T-cell (primary cell): ENCODE measurements around the gene GPRC5C. TPM values are rescaled to one million over a fixed set of nuclear protein-coding genes. Genes with fewer than 3 reads are reported as not detected.
A peak's percentile ranks its signal among the peaks of the same experiment; 100 is the strongest.

Source experiments
- ATAC-seq, 4 experiments: fragments of 200-7000 bp in 3 of 4; fragments of 150-1000 bp in 1 of 4; cut with Tn5 transposase; replicated peaks in 1 of 4; 1 replicate in 3 of 4; 2 replicates in 1 of 4; pipeline ENCODE4 v1.10.0; 2021; ENCODE audit warnings: moderate library complexity in 3 of 4, mild to moderate bottlenecking in 2 of 4, moderate number of reproducible peaks in 1 of 4
- CTCF ChIA-PET, 2 donors: fragments of 300-600 bp; sonication (Branson Sonifier 250); formaldehyde crosslinking; loops; one replicate each; lab custom pipeline; 2022; ENCODE audit warnings: antibody characterized with exemption in 2 of 2; lab: Charles Lee
- POLR2A ChIA-PET, 2 donors: fragments of 300-600 bp; sonication (Branson Sonifier 250); formaldehyde crosslinking; loops; one replicate each; lab custom pipeline; 2022; ENCODE audit warnings: antibody characterized with exemption in 2 of 2; lab: Charles Lee
- DNase-seq, 35 experiments: peaks; one replicate each; pipeline versions ENCODE4 v3.0.0 to v3.0.0-alpha.2; 2013 to 2023
- H3K27ac ChIP-seq: one replicate; pipeline ENCODE4 v1.5.1; 2013; ENCODE audit warnings: low read length
- H3K27me3 ChIP-seq, 2 experiments: replicated peaks in 1 of 2; 1 replicate in 1 of 2; 2 replicates in 1 of 2; pipeline versions ENCODE4 v1.6.1 to v1.7.0; 2013; ENCODE audit warnings: low read length in 1 of 2, mixed read lengths in 1 of 2; ENCODE audit not compliant: control insufficient read depth in 2 of 2, insufficient read depth in 2 of 2; ENCODE audit errors: extremely low read depth in 1 of 2
- H3K36me3 ChIP-seq, 2 donors: 1 replicate in 1 of 2; 2 replicates in 1 of 2; pipeline versions ENCODE4 v1.6.1 to v1.7.0; 2013; ENCODE audit warnings: low read length in 1 of 2; ENCODE audit not compliant: control insufficient read depth in 2 of 2, insufficient read depth in 1 of 2; ENCODE audit errors: extremely low read depth in 1 of 2
- H3K4me1 ChIP-seq, 2 experiments: 1 replicate in 1 of 2; 2 replicates in 1 of 2; pipeline versions ENCODE4 v1.6.1 to v1.7.0; 2013; ENCODE audit warnings: low read length in 2 of 2, mixed read lengths in 1 of 2; ENCODE audit not compliant: insufficient read depth in 2 of 2, control insufficient read depth in 1 of 2; ENCODE audit errors: extremely low read depth in 1 of 2
- H3K4me3 ChIP-seq, 2 donors: 1 replicate in 1 of 2; 2 replicates in 1 of 2; pipeline versions ENCODE4 v1.5.1 to v1.7.0; 2013; ENCODE audit warnings: mild to moderate bottlenecking in 2 of 2, low read length in 1 of 2, moderate library complexity in 1 of 2; ENCODE audit not compliant: control insufficient read depth in 1 of 2; ENCODE audit errors: extremely low read depth in 1 of 2
- H3K9me3 ChIP-seq: 2 replicates; pipeline ENCODE4 v1.7.0; 2013
- H3K27ac Mint-ChIP-seq, 2 donors: one replicate each; pipeline ENCODE4 v1.8.0; 2020 to 2021; ENCODE audit warnings: mild to moderate bottlenecking in 2 of 2, mixed read lengths in 2 of 2
- H3K27me3 Mint-ChIP-seq, 2 donors: one replicate each; pipeline ENCODE4 v1.8.0; 2021 to 2022; ENCODE audit warnings: mixed read lengths in 2 of 2
- H3K36me3 Mint-ChIP-seq: one replicate; pipeline ENCODE4 v1.8.0; 2021; ENCODE audit warnings: mixed read lengths
- H3K4me1 Mint-ChIP-seq, 3 donors: one replicate each; pipeline ENCODE4 v1.8.0; 2020 to 2022; ENCODE audit warnings: mixed read lengths in 3 of 3, mild to moderate bottlenecking in 1 of 3
- H3K4me3 Mint-ChIP-seq, 3 donors: one replicate each; pipeline ENCODE4 v1.8.0; 2020 to 2022; ENCODE audit warnings: mild to moderate bottlenecking in 3 of 3, mixed read lengths in 3 of 3, moderate library complexity in 3 of 3
- H3K9me3 Mint-ChIP-seq, 3 donors: one replicate each; pipeline ENCODE4 v1.8.0; 2020 to 2022; ENCODE audit warnings: mixed read lengths in 3 of 3
- WGBS: methylation state at CpG from one replicate; pipeline ENCODE4 v1.1.5; 2013; ENCODE audit warnings: missing lambda C conversion rate; ENCODE audit not compliant: insufficient coverage; 5-methylcytosine and 5-hydroxymethylcytosine counted together
- total RNA-seq, 35 experiments: library from RNA in 6 of 35; stranded (reverse) in 6 of 35; fragments of 120-200 nt in 1 of 35; gene quantifications; one replicate each; pipeline versions ENCODE4 v1.2.1 to v1.2.4 and lab custom pipeline; 2013 to 2026

The GPRC5C gene
- total RNA-seq, 5 donors from 2014 or later (not counting 1 experiment from before 2014, with no cell fraction given): 0.46 to 1.5 (median 0.55) TPM; not detected in 2

GRCh38 chr17:74460996-74461395 is 29.1 kb downstream of the GPRC5C start:
- Mint-ChIP-seq H3K27ac (no peak overlapping the region), H3K4me3 (no peak overlapping the region)

GRCh38 chr17:74461611-74462010 is 29.7 kb downstream of the GPRC5C start:
- ChIA-PET POLR2A (no interaction called here), CTCF (no interaction called here)
- Mint-ChIP-seq H3K27ac (peak overlapping the region in 1 of 2 donors; percentile 32), H3K4me3 (no peak overlapping the region), H3K27me3 (no peaks in the 10 kb centered on the region), H3K4me1 (peaks cover 16 to 44% (median 36%) of the 10 kb centered on the region in 3 donors), H3K9me3 (no peaks in the 10 kb centered on the region), H3K36me3 (no peaks in the 10 kb centered on the region)
- Histone ChIP-seq H3K9me3 (no peaks in the 10 kb centered on the region), H3K4me3 (no peak overlapping the region), H3K27me3 (peaks cover 0 to 3% of the 10 kb centered on the region in 2 experiments), H3K4me1 (peaks cover 33 to 91% of the 10 kb centered on the region in 2 experiments), H3K27ac (peak overlapping the region; percentile 28), H3K36me3 (no peaks in the 10 kb centered on the region)
- 94% methylated on average over 8 of the region's 10 CpGs for WGBS
- DNase-seq: no peak
- no peak for ATAC-seq

More at GRCh38 chr17:74460996-74461395, 29.1 kb downstream of the GPRC5C start:
- Mint-ChIP-seq H3K36me3 (no peaks in the 10 kb centered on the region), H3K9me3 (no peaks in the 10 kb centered on the region), H3K27me3 (no peaks in the 10 kb centered on the region), H3K4me1 (peaks cover 16 to 42% (median 38%) of the 10 kb centered on the region in 3 donors)
- no peaks in the 10 kb centered on the region for H3K36me3 ChIP-seq
- H3K27me3 ChIP-seq: peaks cover 0 to 3% of the 10 kb centered on the region in 2 experiments
- H3K4me3 ChIP-seq: no peak overlapping the region
- DNase-seq (no peak), ATAC-seq (no peak)
- H3K4me1 ChIP-seq: peaks cover 29 to 85% of the 10 kb centered on the region in 2 experiments
- 100% methylated on average over 2 of the region's 7 CpGs for WGBS
- ChIA-PET POLR2A (no interaction called here), CTCF (interaction anchor here in 1 of 2 donors (0.6 kb wide), 1 partner anchor 22 kb away, joined by 4 read pairs; no protein-coding TSS in a partner anchor)
- H3K9me3 ChIP-seq: no peaks in the 10 kb centered on the region
- peak overlapping the region; percentile 28 for H3K27ac ChIP-seq

GRCh38 chr17:74464730-74465377 is 33.0 kb downstream of the GPRC5C start:
- ChIA-PET CTCF (no interaction called here), POLR2A (no interaction called here)
- Histone ChIP-seq H3K36me3 (no peaks in the 10 kb centered on the region), H3K4me1 (peaks cover 32 to 85% of the 10 kb centered on the region in 2 experiments), H3K9me3 (no peaks in the 10 kb centered on the region), H3K27me3 (no peaks in the 10 kb centered on the region), H3K27ac (peak overlapping the region; percentile 79), H3K4me3 (no peak overlapping the region)
- Mint-ChIP-seq H3K9me3 (no peaks in the 10 kb centered on the region), H3K36me3 (peaks cover 2% of the 10 kb centered on the region), H3K4me3 (no peak overlapping the region), H3K27me3 (no peaks in the 10 kb centered on the region), H3K27ac (no peak overlapping the region), H3K4me1 (peaks cover 23 to 45% (median 35%) of the 10 kb centered on the region in 3 donors)
- WGBS: 80% methylated on average over 7 of the region's 7 CpGs
- DNase-seq: no peak
- no peak for ATAC-seq

GRCh38 chr17:74465378-74466110 is 33.7 kb downstream of the GPRC5C start:
- Histone ChIP-seq H3K9me3 (no peaks in the 10 kb centered on the region), H3K27me3 (no peaks in the 10 kb centered on the region), H3K4me3 (peak overlapping the region; percentile 62 to 68), H3K4me1 (peaks cover 32 to 79% of the 10 kb centered on the region in 2 experiments), H3K36me3 (no peaks in the 10 kb centered on the region), H3K27ac (peak overlapping the region; percentile 79)
- Mint-ChIP-seq H3K4me3 (no peak overlapping the region), H3K27ac (no peak overlapping the region), H3K9me3 (no peaks in the 10 kb centered on the region), H3K27me3 (no peaks in the 10 kb centered on the region), H3K36me3 (peaks cover 7% of the 10 kb centered on the region), H3K4me1 (peaks cover 27 to 45% (median 36%) of the 10 kb centered on the region in 3 donors)
- 73% methylated on average over 7 of the region's 8 CpGs for WGBS
- DNase-seq: no peak
- ChIA-PET POLR2A (no interaction called here), CTCF (interaction anchor here in 1 of 2 donors (0.6 kb wide), 2 partner anchors 8 to 137 kb away, joined by 3 read pairs; no protein-coding TSS in a partner anchor)
- no peak for ATAC-seq

- CTCF ChIA-PET: interaction anchor here (0.6 to 0.7 kb wide), 3 partner anchors 9 to 136 kb away, joined by 3 read pairs; no protein-coding TSS in a partner anchor
- ATAC-seq: peak; percentile 5 to 32 (median 20)
- peak in 6 of 35 experiments; percentile 14 to 44 (median 24) for DNase-seq
- no peaks in the 10 kb centered on the region for H3K27me3 ChIP-seq
- Mint-ChIP-seq H3K4me1 (peaks cover 29 to 48% (median 35%) of the 10 kb centered on the region in 3 donors), H3K27me3 (no peaks in the 10 kb centered on the region), H3K4me3 (no peak within 1 kb of the TSS), H3K27ac (peak within 1 kb of the TSS; percentile 89 to 94), H3K36me3 (peaks cover 11% of the 10 kb centered on the region), H3K9me3 (no peaks in the 10 kb centered on the region)
- no peaks in the 10 kb centered on the region for H3K9me3 ChIP-seq
- H3K4me3 ChIP-seq: peak within 1 kb of the TSS; percentile 62 to 68
- 21% methylated on average over 18 of the region's 25 CpGs for WGBS
- POLR2A ChIA-PET: no interaction called here
- peaks cover 32 to 75% of the 10 kb centered on the region in 2 experiments for H3K4me1 ChIP-seq
- peak within 1 kb of the TSS; percentile 79 for H3K27ac ChIP-seq
- no peaks in the 10 kb centered on the region for H3K36me3 ChIP-seq
Observed at GRCh38 chr17:74466111-74466827, 34.4 kb downstream of the GPRC5C start, which contains the start of gene CD300A. CD300A (plus strand) TSS chr17:74466634; CDS start chr17:74466704, 70 bp downstream.

- DNase-seq (peak in 8 of 35 experiments; percentile 14 to 38 (median 25)), ATAC-seq (peak; percentile 11 to 34 (median 22))
- Histone ChIP-seq H3K4me1 (peaks cover 32 to 74% of the 10 kb centered on the region in 2 experiments), H3K4me3 (peak overlapping the region; percentile 62 to 68), H3K27ac (peak overlapping the region; percentile 79), H3K9me3 (no peaks in the 10 kb centered on the region), H3K36me3 (no peaks in the 10 kb centered on the region), H3K27me3 (no peaks in the 10 kb centered on the region)
- no peak overlapping the region for H3K27ac Mint-ChIP-seq
- H3K4me3 Mint-ChIP-seq: no peak overlapping the region
- ChIA-PET POLR2A (no interaction called here), CTCF (interaction anchor here in 1 of 2 donors (0.7 kb wide), 1 partner anchor 9 kb away, joined by 3 read pairs; no protein-coding TSS in a partner anchor)
- H3K4me1 Mint-ChIP-seq: peaks cover 28 to 48% (median 35%) of the 10 kb centered on the region in 3 donors
- H3K36me3 Mint-ChIP-seq: peaks cover 15% of the 10 kb centered on the region
- H3K9me3 Mint-ChIP-seq: no peaks in the 10 kb centered on the region
- H3K27me3 Mint-ChIP-seq: no peaks in the 10 kb centered on the region
- 11% methylated on average over 11 of the region's 11 CpGs for WGBS
Observed at GRCh38 chr17:74466828-74467184, 34.9 kb downstream of the GPRC5C start.
